SH-SY5Y (cell line): ENCODE results near the gene SGPP2.

Experiments
- GATA2 ChIP-seq: IDR thresholded peaks from 2 replicates; pipeline ENCODE4 v1.6.1; 2011; ENCODE audit warnings: mild to moderate bottlenecking, low read depth, low read length
- GATA3 ChIP-seq: IDR thresholded peaks from 2 replicates; pipeline ENCODE4 v1.6.1; 2011; ENCODE audit warnings: low read depth, mild to moderate bottlenecking, low read length, moderate library complexity

The SGPP2 gene

GRCh38 chr2:222421626-222422025 lies 2.7 kb upstream of the SGPP2 start:
- TF ChIP-seq GATA3 (no peak), GATA2 (no peak)

GRCh38 chr2:222423186-222423585 lies 1.2 kb upstream of the SGPP2 start:
- no peak for TF ChIP-seq GATA3
- no peak for TF ChIP-seq GATA2

- no peak for TF ChIP-seq GATA3
- TF ChIP-seq GATA2: no peak
Observed at GRCh38 chr2:222423632-222424275, 589 bp upstream of the SGPP2 start.

- no peak for TF ChIP-seq GATA3
- TF ChIP-seq GATA2: no peak
Observed at GRCh38 chr2:222424729-222425671, 657 bp downstream of the SGPP2 start.

GRCh38 chr2:222427646-222428301 lies 3.4 kb downstream of the SGPP2 start:
- TF ChIP-seq GATA3 (no peak), GATA2 (no peak)

- TF ChIP-seq GATA2 (no peak), GATA3 (no peak)
Observed at GRCh38 chr2:222430071-222430470, 5.7 kb downstream of the SGPP2 start.

- TF ChIP-seq GATA2 (no peak), GATA3 (no peak)
Observed at GRCh38 chr2:222430681-222431080, 6.3 kb downstream of the SGPP2 start.

- TF ChIP-seq GATA3 (no peak), GATA2 (no peak)
Observed at GRCh38 chr2:222431869-222432268, 7.5 kb downstream of the SGPP2 start.

GRCh38 chr2:222433332-222434173 lies 9.2 kb downstream of the SGPP2 start:
- no peak for TF ChIP-seq GATA2
- TF ChIP-seq GATA3: no peak

GRCh38 chr2:222434204-222434603 lies 9.9 kb downstream of the SGPP2 start:
- TF ChIP-seq GATA3 (no peak), GATA2 (no peak)

GRCh38 chr2:222436040-222436413 lies 11.7 kb downstream of the SGPP2 start:
- TF ChIP-seq GATA3 (no peak), GATA2 (no peak)

- TF ChIP-seq GATA3 (no peak), GATA2 (no peak)
Observed at GRCh38 chr2:222439692-222440091, 15.3 kb downstream of the SGPP2 start.

- TF ChIP-seq GATA3 (no peak), GATA2 (no peak)
Observed at GRCh38 chr2:222440673-222441422, 16.5 kb downstream of the SGPP2 start.
